DOHH2 (cell line): Measurements from ENCODE around the gene CXCR1.

Source experiments
- H3F3A ChIP-seq: fragments of 200-600 bp; sonication (generic), shearing (Covaris generic); 2 replicates; pipeline ENCODE4 v1.6.0; 2016; ENCODE audit warnings: antibody characterized with exemption, mild to moderate bottlenecking; ENCODE audit not compliant: control insufficient read depth, insufficient read depth
- H3K27ac ChIP-seq: fragments of 200-600 bp; sonication (generic); 2 replicates; pipeline ENCODE4 v1.5.1; 2014; ENCODE audit warnings: low read depth, mild to moderate bottlenecking, low read length, moderate library complexity
- H3K27me3 ChIP-seq: fragments of 200-600 bp; sonication (generic); 2 replicates; pipeline ENCODE4 v1.6.1; 2014; ENCODE audit warnings: mild to moderate bottlenecking, low read length, mixed read lengths; ENCODE audit not compliant: control insufficient read depth
- H3K36me3 ChIP-seq: fragments of 200-600 bp; sonication (generic); 2 replicates; pipeline ENCODE4 v1.6.1; 2014; ENCODE audit warnings: mild to moderate bottlenecking, low read length, moderate library complexity, mixed read lengths; ENCODE audit not compliant: control insufficient read depth
- H3K4me1 ChIP-seq: fragments of 200-600 bp; sonication (generic); 2 replicates; pipeline ENCODE4 v1.6.1; 2014; ENCODE audit warnings: mild to moderate bottlenecking, low read length, mixed read lengths; ENCODE audit not compliant: control insufficient read depth
- H3K4me2 ChIP-seq: fragments of 200-600 bp; sonication (generic); 2 replicates; pipeline ENCODE4 v1.6.0; 2014; ENCODE audit warnings: mild to moderate bottlenecking, low read length, moderate library complexity
- H3K4me3 ChIP-seq: fragments of 200-600 bp; sonication (generic); 2 replicates; pipeline ENCODE4 v1.5.1; 2014; ENCODE audit warnings: mild to moderate bottlenecking, low read length, mixed read lengths
- H3K79me2 ChIP-seq: fragments of 200-600 bp; sonication (generic); 2 replicates; pipeline ENCODE4 v1.6.1; 2014; ENCODE audit warnings: mild to moderate bottlenecking, low read length, mixed read lengths; ENCODE audit not compliant: control insufficient read depth
- H3K9me2 ChIP-seq: fragments of 200-600 bp; sonication (generic); replicated peaks from 2 replicates; pipeline ENCODE4 v1.6.1; 2014; ENCODE audit warnings: mild to moderate bottlenecking, low read length, mixed read lengths; ENCODE audit not compliant: control insufficient read depth
- H3K9me3 ChIP-seq: fragments of 200-600 bp; sonication (generic); 2 replicates; pipeline ENCODE4 v1.6.1; 2014; ENCODE audit warnings: antibody characterized with exemption, low read length, mixed read lengths; ENCODE audit not compliant: control insufficient read depth, insufficient read depth
- H4K20me1 ChIP-seq: fragments of 200-600 bp; sonication (generic); 2 replicates; pipeline ENCODE4 v1.6.0; 2014; ENCODE audit warnings: low read depth, mild to moderate bottlenecking, antibody characterized with exemption, low read length, moderate library complexity; ENCODE audit not compliant: control insufficient read depth, insufficient read depth
- CTCF ChIP-seq: fragments of 200-600 bp; sonication (generic); IDR thresholded peaks from one replicate; pipeline ENCODE4 v1.5.1; 2014; ENCODE audit warnings: antibody characterized with exemption, mild to moderate bottlenecking, low read depth, low read length; ENCODE audit not compliant: poor library complexity, severe bottlenecking
- EZH2phosphoT487 ChIP-seq: fragments of 200-600 bp; sonication (generic); IDR thresholded peaks from 2 replicates; pipeline ENCODE4 v1.6.1; 2017; ENCODE audit warnings: borderline replicate concordance, mild to moderate bottlenecking, antibody characterized with exemption, low read length, moderate library complexity, mixed read lengths

The CXCR1 gene

GRCh38 chr2:218202266-218202665, 35.5 kb upstream of the CXCR1 start:
- H3F3A ChIP-seq, result no peaks in the 10 kb centered on the region
- no peaks in the 10 kb centered on the region for H3K9me2 ChIP-seq
- TF ChIP-seq CTCF (no peak), EZH2phosphoT487 (no peak)
- no peak overlapping the region for H3K27ac ChIP-seq
- H4K20me1 ChIP-seq, result no peaks in the 10 kb centered on the region
- H3K4me1 ChIP-seq, result no peaks in the 10 kb centered on the region
- no peaks in the 10 kb centered on the region for H3K36me3 ChIP-seq
- no peak overlapping the region for H3K4me2 ChIP-seq
- H3K27me3 ChIP-seq, result peaks cover 26% of the 10 kb centered on the region
- no peaks in the 10 kb centered on the region for H3K79me2 ChIP-seq
- no peak overlapping the region for H3K4me3 ChIP-seq
- no peaks in the 10 kb centered on the region for H3K9me3 ChIP-seq

- no peaks in the 10 kb centered on the region for H3K9me3 ChIP-seq
- no peaks in the 10 kb centered on the region for H4K20me1 ChIP-seq
- peaks cover 18% of the 10 kb centered on the region for H3K27me3 ChIP-seq
- no peaks in the 10 kb centered on the region for H3K36me3 ChIP-seq
- H3K79me2 ChIP-seq, result no peaks in the 10 kb centered on the region
- no peak overlapping the region for H3K4me3 ChIP-seq
- H3K4me1 ChIP-seq, result peaks cover 4% of the 10 kb centered on the region; the same call in 1 of the 2 replicates
- no peaks in the 10 kb centered on the region for H3K9me2 ChIP-seq
- H3K4me2 ChIP-seq, result no peak overlapping the region
- H3F3A ChIP-seq, result no peaks in the 10 kb centered on the region
- TF ChIP-seq CTCF (no peak), EZH2phosphoT487 (no peak)
- no peak overlapping the region for H3K27ac ChIP-seq
These were observed 30.2 kb upstream of the CXCR1 start for GRCh38 chr2:218196974-218197373.

- Histone ChIP-seq H3K9me2 (no peaks in the 10 kb centered on the region), H3F3A (no peaks in the 10 kb centered on the region), H3K27ac (no peak overlapping the region), H3K4me3 (no peak overlapping the region), H3K9me3 (no peaks in the 10 kb centered on the region), H4K20me1 (no peaks in the 10 kb centered on the region), H3K4me2 (no peak overlapping the region), H3K4me1 (peaks cover 4% of the 10 kb centered on the region; the same call in 1 of the 2 replicates), H3K27me3 (peaks cover 15% of the 10 kb centered on the region), H3K79me2 (no peaks in the 10 kb centered on the region), H3K36me3 (no peaks in the 10 kb centered on the region)
- TF ChIP-seq CTCF (no peak), EZH2phosphoT487 (no peak)
These were observed 28.1 kb upstream of the CXCR1 start for GRCh38 chr2:218194880-218195279.
